GM12873 (cell line): ENCODE data around the gene MAST3.

Source experiments
- CTCF ChIP-seq: IDR thresholded peaks from 2 replicates; pipeline ENCODE4 v1.5.1; 2012; ENCODE audit warnings: low read depth, mild to moderate bottlenecking, moderate library complexity, low read length, control low read depth; ENCODE audit not compliant: insufficient read depth; ENCODE audit errors: missing control alignments

MAST3 gene

GRCh38 chr19:18122424-18122823 lies 24.8 kb downstream of the MAST3 start:
- no peak for TF ChIP-seq CTCF

- TF ChIP-seq CTCF: no peak
These were observed 25.6 kb downstream of the MAST3 start for GRCh38 chr19:18122860-18123795.

- no peak for TF ChIP-seq CTCF
These were observed 26.2 kb downstream of the MAST3 start for GRCh38 chr19:18123819-18124218.

GRCh38 chr19:18126097-18126496 lies 28.5 kb downstream of the MAST3 start:
- no peak for TF ChIP-seq CTCF

- no peak for TF ChIP-seq CTCF
These were observed 30.5 kb downstream of the MAST3 start for GRCh38 chr19:18128044-18128443.

- TF ChIP-seq CTCF: no peak
These were observed 31.2 kb downstream of the MAST3 start for GRCh38 chr19:18128805-18129204.

GRCh38 chr19:18130523-18131242 lies 33.1 kb downstream of the MAST3 start:
- TF ChIP-seq CTCF: no peak
